Osteoblast (primary cell): Measurements from ENCODE around the gene GDI1. TPM values are rescaled to one million over a fixed set of nuclear protein-coding genes. Genes with fewer than 3 reads are reported as not detected.

Experiments
- DNase-seq: peaks from one replicate; pipeline ENCODE4 v3.0.0; 2011; ENCODE audit warnings: low spot score, mixed read lengths; ENCODE audit not compliant: insufficient read length; ENCODE audit errors: missing footprints
- H2AFZ ChIP-seq: 2 replicates; pipeline ENCODE4 v1.6.0; 2011; ENCODE audit warnings: mild to moderate bottlenecking, low read length
- H3K27ac ChIP-seq: 2 replicates; pipeline ENCODE4 v1.5.1; 2011; ENCODE audit warnings: mild to moderate bottlenecking, low read depth, low read length, moderate library complexity
- H3K27me3 ChIP-seq: 2 replicates; pipeline ENCODE4 v1.6.0; 2012; ENCODE audit warnings: mild to moderate bottlenecking, control low read depth, inconsistent platforms, low read length, moderate library complexity; ENCODE audit not compliant: insufficient read depth
- H3K36me3 ChIP-seq: 2 replicates; pipeline ENCODE4 v1.5.1; 2011; ENCODE audit warnings: mild to moderate bottlenecking, low read length, control low read depth, moderate library complexity; ENCODE audit not compliant: insufficient read depth
- H3K4me1 ChIP-seq: 2 replicates; pipeline ENCODE4 v1.5.1; 2011; ENCODE audit warnings: mild to moderate bottlenecking, low read length, control low read depth, moderate library complexity; ENCODE audit not compliant: insufficient read depth
- H3K4me2 ChIP-seq: 2 replicates; pipeline ENCODE4 v1.6.0; 2011; ENCODE audit warnings: mild to moderate bottlenecking, low read length; ENCODE audit not compliant: insufficient read depth
- H3K4me3 ChIP-seq: fragments of 200-600 bp; sonication (generic); 3 replicates; pipeline ENCODE4 v1.5.1; 2012; ENCODE audit warnings: mild to moderate bottlenecking, low read length, inconsistent platforms; ENCODE audit not compliant: insufficient read depth
- H3K79me2 ChIP-seq: 2 replicates; pipeline ENCODE4 v1.6.0; 2012; ENCODE audit warnings: mild to moderate bottlenecking, low read length, control low read depth, inconsistent platforms; ENCODE audit not compliant: insufficient read depth
- H3K9me3 ChIP-seq: 2 replicates; pipeline ENCODE4 v1.5.1; 2011; ENCODE audit warnings: low read depth, low read length, control low read depth
- H4K20me1 ChIP-seq: 2 replicates; pipeline ENCODE4 v1.6.0; 2012; ENCODE audit warnings: mild to moderate bottlenecking, low read length, control low read depth; ENCODE audit not compliant: insufficient read depth
- total RNA-seq: library from RNA; depleted of rRNA; stranded (reverse); fragments of >200 nt; gene quantifications from 2 replicates; pipeline ENCODE4 v1.2.3, GENCODE V29; 2012
- TF ChIP-seq, protein P1 (sequence below): IDR thresholded peaks from 2 replicates; pipeline ENCODE4 v1.5.1; 2011; ENCODE audit warnings: mild to moderate bottlenecking, low read depth, low read length, moderate library complexity; ENCODE audit errors: extremely low read depth

Gene GDI1
- total RNA-seq, 1 donor: 74.6 TPM

DNA sequence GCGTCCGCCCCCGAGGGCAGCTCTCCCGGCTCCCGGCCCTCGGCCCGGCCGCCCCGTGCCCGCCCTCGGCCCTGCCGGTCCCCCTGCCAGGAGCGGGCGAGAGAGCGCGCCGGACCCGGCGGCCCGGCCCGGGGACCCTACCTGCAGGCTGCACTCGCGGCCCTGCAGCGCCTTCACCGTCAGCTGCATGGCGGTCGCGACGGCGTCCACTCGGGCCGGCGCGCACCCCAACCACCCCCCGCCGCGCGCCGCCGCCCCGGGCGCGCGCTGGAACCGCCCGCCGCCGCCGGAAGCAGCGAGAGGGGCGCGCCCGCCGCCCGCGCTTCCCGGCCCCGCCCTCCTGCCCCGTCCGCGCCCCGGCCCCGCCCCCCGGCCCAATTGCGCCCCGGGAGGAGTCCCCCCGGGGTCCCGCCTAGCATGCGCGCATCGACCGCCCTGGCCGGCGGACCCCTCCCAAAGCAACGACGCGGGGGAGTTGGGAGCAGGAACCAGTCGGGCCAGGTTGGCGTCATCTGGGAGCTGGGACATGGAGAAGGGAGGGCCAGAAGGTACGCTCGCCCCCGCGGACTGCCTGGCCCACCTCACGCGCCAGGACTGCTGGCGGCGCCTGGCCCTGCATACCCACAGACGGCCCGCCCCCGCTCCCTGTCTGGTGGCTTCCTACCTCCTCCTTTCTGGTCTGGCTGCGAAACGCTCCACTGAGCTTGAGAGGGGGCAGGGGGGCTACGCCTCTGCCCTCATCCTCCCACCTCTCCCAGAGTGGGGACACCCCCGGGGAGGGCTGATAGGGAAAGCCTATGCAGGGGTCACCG lies 49.6 kb downstream of the GDI1 start, which contains the start of gene UBL4A:
Gene UBL4A, minus strand, starts transcription at position 220 of the 812 bp plus-strand sequence. Its CDS starts 31 bp downstream, at position 189.
- no peaks in the 10 kb centered on the region for H3K9me3 ChIP-seq
- peaks cover 7% of the 10 kb centered on the region for H4K20me1 ChIP-seq
- H3K27me3 ChIP-seq: no peaks in the 10 kb centered on the region
- H3K4me1 ChIP-seq: peaks cover 10% of the 10 kb centered on the region
- no peak within 1 kb of the TSS for H2AFZ ChIP-seq
- H3K4me2 ChIP-seq: peak within 1 kb of the TSS; percentile 71
- peak within 1 kb of the TSS; percentile 73 for H3K4me3 ChIP-seq
- H3K27ac ChIP-seq: peak within 1 kb of the TSS; percentile 4
- TF ChIP-seq, protein P1, sequence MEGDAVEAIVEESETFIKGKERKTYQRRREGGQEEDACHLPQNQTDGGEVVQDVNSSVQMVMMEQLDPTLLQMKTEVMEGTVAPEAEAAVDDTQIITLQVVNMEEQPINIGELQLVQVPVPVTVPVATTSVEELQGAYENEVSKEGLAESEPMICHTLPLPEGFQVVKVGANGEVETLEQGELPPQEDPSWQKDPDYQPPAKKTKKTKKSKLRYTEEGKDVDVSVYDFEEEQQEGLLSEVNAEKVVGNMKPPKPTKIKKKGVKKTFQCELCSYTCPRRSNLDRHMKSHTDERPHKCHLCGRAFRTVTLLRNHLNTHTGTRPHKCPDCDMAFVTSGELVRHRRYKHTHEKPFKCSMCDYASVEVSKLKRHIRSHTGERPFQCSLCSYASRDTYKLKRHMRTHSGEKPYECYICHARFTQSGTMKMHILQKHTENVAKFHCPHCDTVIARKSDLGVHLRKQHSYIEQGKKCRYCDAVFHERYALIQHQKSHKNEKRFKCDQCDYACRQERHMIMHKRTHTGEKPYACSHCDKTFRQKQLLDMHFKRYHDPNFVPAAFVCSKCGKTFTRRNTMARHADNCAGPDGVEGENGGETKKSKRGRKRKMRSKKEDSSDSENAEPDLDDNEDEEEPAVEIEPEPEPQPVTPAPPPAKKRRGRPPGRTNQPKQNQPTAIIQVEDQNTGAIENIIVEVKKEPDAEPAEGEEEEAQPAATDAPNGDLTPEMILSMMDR: no peak
- H3K36me3 ChIP-seq: peaks cover 20% of the 10 kb centered on the region
- peaks cover 22% of the 10 kb centered on the region for H3K79me2 ChIP-seq
- peak; percentile 93 for DNase-seq

DNA sequence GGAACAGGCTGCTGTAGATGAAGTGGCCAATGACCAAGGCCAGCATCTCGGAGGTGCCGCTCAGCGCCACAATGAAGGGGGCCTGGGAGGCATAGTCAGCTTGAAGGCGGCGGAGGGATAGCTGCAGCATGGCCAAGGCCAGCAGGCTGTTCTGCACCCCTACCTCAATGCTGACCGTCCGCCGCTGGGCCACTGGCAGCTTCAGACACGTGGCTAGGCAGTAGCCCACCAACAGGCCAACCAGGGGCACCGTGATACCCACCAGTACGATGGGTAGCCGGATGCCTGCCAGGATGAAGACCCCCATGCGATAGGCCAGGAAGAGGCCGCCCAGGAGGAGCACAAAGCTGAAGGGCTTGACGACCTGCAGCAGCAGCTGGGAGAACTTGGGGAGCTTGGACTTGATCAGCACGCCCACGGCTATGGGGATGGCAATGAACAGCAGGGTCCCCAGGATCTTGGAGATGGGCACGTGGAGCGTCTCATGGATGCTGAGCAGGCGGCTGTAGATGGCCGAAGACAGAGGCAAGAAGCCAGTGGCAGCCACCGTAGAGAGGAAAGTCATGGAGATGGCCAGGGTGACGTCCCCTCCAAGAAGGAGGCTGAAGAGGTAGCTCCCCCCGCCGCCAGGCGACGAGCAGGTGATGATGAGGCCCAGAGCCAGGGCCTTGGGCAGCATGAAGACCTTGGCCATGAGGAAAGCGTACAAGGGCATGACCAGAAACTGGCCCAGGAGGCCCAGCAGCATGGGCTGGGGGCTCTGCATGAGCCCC lies 50.8 kb downstream of the GDI1 start:
- TF ChIP-seq, protein P1: no peak
- Histone ChIP-seq H3K27ac (no peak overlapping the region), H2AFZ (no peak overlapping the region), H3K36me3 (peaks cover 20% of the 10 kb centered on the region), H3K9me3 (no peaks in the 10 kb centered on the region), H4K20me1 (peaks cover 7% of the 10 kb centered on the region), H3K79me2 (peaks cover 22% of the 10 kb centered on the region), H3K4me2 (no peak overlapping the region), H3K4me3 (no peak overlapping the region), H3K4me1 (peaks cover 10% of the 10 kb centered on the region), H3K27me3 (no peaks in the 10 kb centered on the region)
- peak; percentile 81 for DNase-seq

DNA sequence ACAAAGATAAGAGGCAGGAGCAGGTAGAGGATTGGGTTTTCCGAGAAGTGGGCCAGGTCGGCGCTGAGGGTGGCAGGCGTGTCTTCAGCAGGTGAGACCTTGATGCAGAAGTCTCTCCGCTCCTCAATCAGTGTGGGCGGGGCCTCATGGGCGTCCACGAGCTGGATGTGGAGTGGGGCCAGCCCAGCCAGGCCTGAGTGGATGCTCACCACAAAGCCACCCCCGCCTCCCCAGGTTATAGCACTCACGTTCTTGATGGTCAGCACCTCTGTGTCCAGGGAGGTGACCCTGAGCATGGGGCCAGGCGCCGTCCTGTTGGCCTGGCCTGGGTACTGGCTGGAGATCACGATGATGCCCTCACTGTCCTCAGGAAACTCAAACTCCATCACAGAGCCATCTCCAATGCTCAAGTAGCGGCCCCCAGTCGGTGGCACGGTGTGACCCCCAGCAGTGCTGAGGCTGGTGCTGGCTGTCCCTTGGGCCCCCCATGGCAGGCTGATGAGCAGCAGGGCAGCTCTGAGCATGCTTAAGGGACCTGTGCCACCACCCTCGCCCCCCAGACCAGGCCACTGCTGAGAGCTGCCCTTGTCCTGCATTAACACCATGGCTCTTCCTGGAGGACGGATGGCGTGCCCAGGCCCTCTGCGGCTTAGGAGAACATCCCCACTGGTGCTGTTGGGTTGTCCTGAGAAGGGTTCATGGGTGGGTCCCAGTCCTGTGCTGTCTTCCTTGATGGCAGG lies 51.6 kb downstream of the GDI1 start:
- Histone ChIP-seq H3K4me2 (no peak overlapping the region), H2AFZ (no peak overlapping the region)

More for the DNA sequence above, 51.6 kb downstream of the GDI1 start:
- Histone ChIP-seq H3K27ac (no peak overlapping the region), H3K9me3 (no peaks in the 10 kb centered on the region), H3K36me3 (peaks cover 20% of the 10 kb centered on the region), H3K27me3 (no peaks in the 10 kb centered on the region), H4K20me1 (peaks cover 7% of the 10 kb centered on the region), H3K79me2 (peaks cover 22% of the 10 kb centered on the region), H3K4me1 (peaks cover 10% of the 10 kb centered on the region), H3K4me3 (no peak overlapping the region)
- DNase-seq: peak; percentile 79
- TF ChIP-seq, protein P1: no peak
